GM18508 (cell line): ENCODE measurements around the gene CREB1.
"Not testable (repeated sequence)": the region's sequence is repeated elsewhere in the genome, so short reads cannot be mapped to it uniquely, and the experiment has no call there.

Experiments
- ATAC-seq: cut with Tn5 transposase; IDR thresholded peaks from one replicate; pipeline ENCODE4 v1.9.1; 2021; ENCODE audit warnings: moderate number of reproducible peaks; ENCODE audit not compliant: insufficient read depth, unreplicated experiment

CREB1 gene

GRCh38 chr2:207603486-207603885 is 73.7 kb downstream of the CREB1 start:
- ATAC-seq: no peak

GRCh38 chr2:207606399-207606798 is 76.6 kb downstream of the CREB1 start:
- ATAC-seq: no peak

GRCh38 chr2:207606829-207607228 is 77.1 kb downstream of the CREB1 start:
- ATAC-seq: no peak

- ATAC-seq: no peak
These were observed 83.0 kb downstream of the CREB1 start for GRCh38 chr2:207612714-207613113.

- ATAC-seq: no peak
These were observed 85.1 kb downstream of the CREB1 start for GRCh38 chr2:207614824-207615223.

GRCh38 chr2:207616185-207616584 is 86.4 kb downstream of the CREB1 start:
- ATAC-seq: no peak

- ATAC-seq: no peak
These were observed 87.4 kb downstream of the CREB1 start for GRCh38 chr2:207617011-207617671.

GRCh38 chr2:207619764-207620203 is 90.0 kb downstream of the CREB1 start:
- ATAC-seq: no peak

GRCh38 chr2:207621501-207622039 is 91.8 kb downstream of the CREB1 start:
- no peak for ATAC-seq

- peak; percentile 15 for ATAC-seq
These were observed 94.6 kb downstream of the CREB1 start for GRCh38 chr2:207624185-207625013.

- ATAC-seq: peak; percentile 34
These were observed 95.5 kb downstream of the CREB1 start, which contains the start of gene METTL21A for GRCh38 chr2:207625014-207625907. METTL21A (minus strand) TSS chr2:207625394; CDS start chr2:207624375, 1,019 bp downstream.

GRCh38 chr2:207629553-207629952 is 99.8 kb downstream of the CREB1 start:
- ATAC-seq: no peak

- ATAC-seq: no peak
These were observed 100.7 kb downstream of the CREB1 start for GRCh38 chr2:207630491-207630890.

GRCh38 chr2:207632575-207633493 is 103.1 kb downstream of the CREB1 start:
- no peak for ATAC-seq

GRCh38 chr2:207633686-207634085 is 103.9 kb downstream of the CREB1 start:
- no peak for ATAC-seq

GRCh38 chr2:207635468-207636200 is 105.9 kb downstream of the CREB1 start:
- ATAC-seq: no peak

- ATAC-seq: not testable (repeated sequence)
These were observed 109.5 kb downstream of the CREB1 start for GRCh38 chr2:207639288-207639687.

GRCh38 chr2:207640160-207640559 is 110.4 kb downstream of the CREB1 start:
- no peak for ATAC-seq

- ATAC-seq: no peak
These were observed 110.9 kb downstream of the CREB1 start for GRCh38 chr2:207640661-207641060.
